GM21360 (cell line): Measurements from ENCODE around the gene LIPT2.
A peak's percentile ranks its signal among the peaks of the same experiment; 100 is the strongest.
"Not testable (repeated sequence)": the region's sequence is repeated elsewhere in the genome, so short reads cannot be mapped to it uniquely, and the experiment has no call there.

Experiments used
- ATAC-seq: cut with Tn5 transposase; IDR thresholded peaks from one replicate; pipeline ENCODE4 v1.9.1; 2021; ENCODE audit warnings: mild to moderate bottlenecking, moderate library complexity; ENCODE audit not compliant: unreplicated experiment

The LIPT2 gene

GRCh38 chr11:74492974-74493790, at the start of gene LIPT2:
LIPT2 (minus strand) TSS chr11:74493724; CDS start chr11:74493703, 21 bp downstream.
- ATAC-seq: peak; percentile 95

DNA sequence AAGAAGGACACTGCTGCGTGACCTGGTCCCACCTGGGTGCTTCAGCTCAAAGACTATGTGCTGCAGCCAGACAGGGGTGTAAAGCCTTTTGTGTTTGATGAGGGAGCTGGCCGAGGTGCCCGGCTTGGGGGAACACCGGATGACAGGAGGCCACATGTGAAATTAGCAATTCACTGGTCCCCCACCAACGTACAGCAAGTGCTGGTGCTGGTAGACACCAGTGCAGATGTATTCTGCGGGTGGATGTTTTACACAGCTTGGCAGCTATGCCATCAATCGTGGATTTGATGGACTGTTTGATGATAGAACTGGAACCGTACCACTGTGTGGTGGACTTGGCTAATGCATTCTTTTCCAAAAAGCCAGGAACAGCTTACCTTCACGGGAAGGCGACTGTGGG, 47.9 kb upstream of the LIPT2 start:
- ATAC-seq: no peak

GRCh38 chr11:74540270-74540669, 46.7 kb upstream of the LIPT2 start:
- ATAC-seq: no peak

- no peak for ATAC-seq
Observed at GRCh38 chr11:74538680-74539079, 45.2 kb upstream of the LIPT2 start.

- ATAC-seq: no peak
Observed at GRCh38 chr11:74535371-74536160, 42.0 kb upstream of the LIPT2 start.

DNA sequence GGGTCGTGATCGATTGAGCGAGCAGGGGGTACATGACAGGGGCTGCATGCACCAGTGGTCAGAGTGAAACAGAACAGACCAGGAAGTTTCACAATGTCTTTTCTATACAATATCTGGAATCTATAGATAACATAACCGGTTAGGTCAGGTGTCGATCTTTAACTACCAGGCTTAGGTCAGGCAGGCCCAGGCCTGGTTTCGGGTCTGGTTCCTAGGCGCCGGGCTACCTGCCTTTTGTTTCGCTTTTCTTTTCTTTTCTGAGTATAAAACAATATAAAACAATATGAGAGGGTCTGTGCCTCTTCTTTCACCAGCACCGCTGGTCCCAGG, 41.4 kb upstream of the LIPT2 start:
- not testable (repeated sequence) for ATAC-seq

- no peak for ATAC-seq
Observed at GRCh38 chr11:74534216-74534945, 40.9 kb upstream of the LIPT2 start.

GRCh38 chr11:74533421-74533820, 39.9 kb upstream of the LIPT2 start:
- ATAC-seq: no peak

DNA sequence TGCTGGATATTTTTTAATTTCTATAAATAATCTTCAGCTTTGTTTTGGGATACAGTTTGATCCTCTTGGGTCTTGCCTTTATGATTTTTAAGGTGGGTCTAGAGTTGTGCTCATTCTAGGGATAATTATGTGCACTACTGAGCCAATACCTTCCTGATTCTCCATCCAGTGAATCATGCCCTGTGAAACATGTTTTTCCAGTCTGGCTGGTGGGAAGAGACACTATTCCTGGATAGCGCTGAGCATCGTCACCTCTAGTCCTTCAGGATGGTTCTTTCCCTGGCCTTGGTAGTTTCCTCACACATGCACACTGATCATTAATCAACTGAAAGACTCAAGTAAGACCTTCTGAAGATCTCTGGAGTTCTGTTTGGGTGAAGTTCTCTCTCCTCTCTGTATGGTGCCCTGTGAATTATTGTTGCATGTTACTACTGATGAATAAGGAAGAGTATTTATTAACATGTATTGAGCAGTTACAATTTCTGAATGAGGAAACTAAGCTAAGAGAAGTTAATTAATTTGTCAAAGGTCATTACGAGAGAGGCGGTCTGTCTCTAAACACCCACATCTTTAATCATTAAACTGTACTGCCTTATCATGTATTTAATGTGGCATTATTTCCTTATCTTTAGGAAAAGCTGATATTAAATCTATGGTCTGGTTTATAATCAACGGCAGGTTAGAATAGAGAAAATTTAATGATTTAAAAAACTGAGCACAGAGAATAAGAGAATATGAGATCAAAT, 39.1 kb upstream of the LIPT2 start:
- no peak for ATAC-seq

DNA sequence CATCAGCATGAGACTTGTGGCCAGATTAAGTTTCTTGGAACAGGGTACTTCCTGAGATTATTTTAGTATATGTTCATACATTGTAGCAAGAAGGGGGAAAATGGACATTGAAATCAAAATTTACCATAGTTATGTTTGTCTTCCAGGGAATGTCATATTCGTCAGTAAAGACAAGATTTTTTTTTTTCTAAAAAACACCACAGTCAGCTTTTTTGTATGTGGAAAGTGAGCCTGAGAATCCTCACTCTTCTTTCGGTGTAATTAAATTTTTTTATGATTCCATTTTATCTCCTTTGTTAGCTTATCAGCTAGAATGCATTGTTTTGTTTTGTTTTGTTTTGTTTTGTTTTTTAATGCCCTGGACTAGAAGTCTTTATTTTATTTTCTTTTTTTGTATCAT, 31.5 kb upstream of the LIPT2 start:
- no peak for ATAC-seq

DNA sequence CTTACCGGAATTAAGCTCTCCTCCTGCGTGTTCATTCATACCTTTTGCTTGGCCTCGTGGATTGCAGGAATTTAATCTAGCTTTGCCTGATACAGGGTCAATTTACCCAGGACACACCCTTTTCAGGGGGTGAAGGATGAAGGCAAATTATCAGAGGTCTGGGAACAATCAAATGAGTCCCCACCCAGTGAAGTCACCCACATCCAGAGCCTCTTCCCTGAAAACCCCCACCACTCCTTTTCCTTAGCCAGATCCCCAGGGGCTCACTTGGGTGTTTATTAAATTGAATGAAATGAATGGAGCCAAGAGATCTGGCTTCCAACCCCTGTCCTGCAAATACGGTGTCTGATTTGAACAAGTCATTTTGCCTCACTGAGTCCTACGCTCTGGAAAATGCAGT, 31.0 kb upstream of the LIPT2 start:
- no peak for ATAC-seq

- no peak for ATAC-seq
Observed at GRCh38 chr11:74522776-74523175, 29.3 kb upstream of the LIPT2 start.

DNA sequence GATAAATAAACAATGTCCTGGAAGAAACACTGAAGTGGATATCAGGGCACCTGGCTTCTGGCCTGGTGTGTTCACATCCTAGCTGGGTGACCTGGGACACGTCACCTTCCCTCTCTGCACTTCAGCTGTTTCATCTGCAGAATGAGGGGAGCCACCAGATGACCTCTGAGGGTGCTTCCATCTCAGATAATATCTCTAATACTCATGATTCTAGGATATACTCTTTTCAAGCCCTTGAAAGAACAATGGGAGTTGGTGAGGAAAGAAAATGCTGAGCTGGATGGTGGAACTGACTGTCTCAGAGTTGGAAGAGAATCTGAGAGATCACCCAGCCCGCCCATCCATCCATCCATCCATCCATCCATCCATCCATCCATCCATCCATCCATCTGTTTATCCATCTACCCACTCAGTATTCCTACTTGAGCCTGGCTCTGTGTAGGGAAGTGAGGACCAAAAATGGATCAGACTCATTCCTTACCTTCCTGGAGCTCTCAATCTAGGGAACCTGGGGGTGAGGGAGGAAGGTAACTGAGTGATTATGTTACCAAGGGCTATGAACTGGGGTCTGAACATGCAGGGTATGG, 28.2 kb upstream of the LIPT2 start:
- ATAC-seq: no peak

GRCh38 chr11:74520927-74521665, 27.6 kb upstream of the LIPT2 start:
- no peak for ATAC-seq

DNA sequence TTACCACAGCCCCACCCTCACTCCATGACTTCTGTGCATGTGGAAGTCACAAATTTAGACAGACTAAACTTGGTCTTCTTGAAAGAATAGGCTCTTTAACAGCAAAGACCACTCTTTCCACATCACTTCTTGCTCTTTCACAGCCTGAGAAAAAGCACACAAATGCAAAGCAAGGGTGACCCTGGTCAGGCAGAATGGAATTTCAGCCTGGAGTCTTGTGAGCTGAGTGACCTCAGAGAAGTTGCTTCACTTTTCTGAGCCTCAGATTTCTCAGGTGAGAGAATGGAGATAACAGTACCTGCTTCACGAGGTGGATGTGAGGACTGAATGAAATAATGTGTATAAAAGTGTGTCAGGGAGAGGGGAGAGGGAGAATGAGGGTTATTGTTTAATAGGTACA, 26.8 kb upstream of the LIPT2 start:
- ATAC-seq: no peak

DNA sequence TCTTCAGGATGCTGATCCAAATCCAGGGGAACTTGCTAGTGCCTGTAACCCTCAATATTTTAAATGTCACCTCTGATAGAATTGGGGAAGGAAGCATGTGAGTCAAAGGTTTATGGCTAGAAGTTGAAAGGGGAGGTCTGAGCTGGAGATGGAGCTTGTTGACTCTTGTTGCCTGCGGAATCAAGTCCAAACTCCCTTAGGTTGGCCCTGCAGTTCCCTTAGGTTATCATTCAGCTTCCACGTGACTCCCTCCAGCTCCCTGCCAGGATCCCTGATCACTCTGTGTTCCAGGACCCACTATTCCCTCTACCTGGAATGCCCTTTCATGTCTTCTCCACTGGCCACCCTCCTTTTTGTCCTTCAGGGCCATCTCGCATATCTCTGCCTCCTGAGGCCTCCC, 26.2 kb upstream of the LIPT2 start:
- no peak for ATAC-seq

DNA sequence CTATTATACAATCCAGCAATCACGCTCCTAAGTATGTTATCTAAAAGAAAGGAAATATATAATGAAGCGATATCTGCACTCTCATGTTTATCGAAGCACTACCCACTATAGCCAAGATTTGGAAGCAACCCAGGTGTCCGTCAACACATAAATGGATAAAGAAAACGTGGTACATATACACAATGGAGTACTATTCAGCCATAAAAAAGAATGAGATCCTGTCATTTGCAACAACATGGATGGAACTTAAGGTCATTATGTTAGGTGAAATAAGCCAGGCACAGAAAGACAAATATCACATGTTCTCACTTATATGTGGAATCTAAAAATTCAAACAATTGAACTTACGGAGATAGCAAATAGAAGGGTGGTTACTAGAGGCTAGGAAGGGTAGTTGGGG, 24.1 kb upstream of the LIPT2 start:
- ATAC-seq: not testable (repeated sequence)

- no peak for ATAC-seq
Observed at GRCh38 chr11:74507582-74507981, 14.1 kb upstream of the LIPT2 start.

- ATAC-seq: no peak
Observed at GRCh38 chr11:74506823-74507222, 13.3 kb upstream of the LIPT2 start.

GRCh38 chr11:74505911-74506310, 12.4 kb upstream of the LIPT2 start:
- ATAC-seq: no peak
